Activated T-helper 9 cell treated with anti-CD3 and anti-CD28 coated beads, Interleukin-2, amount 50 U/mL, for 16 hours (primary cell): ENCODE data around the gene OR3A2.
"Not testable (repeated sequence)": the region's sequence is repeated elsewhere in the genome, so short reads cannot be mapped to it uniquely, and the experiment has no call there.

Source experiments
- DNase-seq: peaks from one replicate; pipeline ENCODE4 v3.0.0-alpha.2; 2020; ENCODE audit warnings: low read depth

OR3A2 gene

GRCh38 chr17:3293548-3293947 is 92.6 kb downstream of the OR3A2 start:
- not testable (repeated sequence) for DNase-seq

GRCh38 chr17:3282901-3283300 is 103.2 kb downstream of the OR3A2 start:
- DNase-seq, result no peak

- DNase-seq, result no peak
Observed at GRCh38 chr17:3276126-3276525, 110.0 kb downstream of the OR3A2 start.

GRCh38 chr17:3271072-3271848 is 114.8 kb downstream of the OR3A2 start:
- DNase-seq, result no peak

- DNase-seq, result no peak
Observed at GRCh38 chr17:3260600-3260999, 125.5 kb downstream of the OR3A2 start.

GRCh38 chr17:3260163-3260562 is 125.9 kb downstream of the OR3A2 start:
- DNase-seq, result no peak

- DNase-seq, result no peak
Observed at GRCh38 chr17:3256575-3256974, 129.5 kb downstream of the OR3A2 start.

- DNase-seq, result not testable (repeated sequence)
Observed at GRCh38 chr17:3249013-3249412, 137.1 kb downstream of the OR3A2 start.

GRCh38 chr17:3244841-3245240 is 141.3 kb downstream of the OR3A2 start:
- DNase-seq, result not testable (repeated sequence)

GRCh38 chr17:3241044-3241443 is 145.1 kb downstream of the OR3A2 start:
- not testable (repeated sequence) for DNase-seq

- DNase-seq, result not testable (repeated sequence)
Observed at GRCh38 chr17:3238685-3239084, 147.4 kb downstream of the OR3A2 start.

- not testable (repeated sequence) for DNase-seq
Observed at GRCh38 chr17:3232300-3232699, 153.8 kb downstream of the OR3A2 start.
